OCI-LY3 (cell line): ENCODE measurements around the gene KCNF1.

Source experiments
- CTCF ChIP-seq: fragments of 200-600, 300-600 bp; sonication (generic); IDR thresholded peaks from 2 replicates; pipeline ENCODE4 v1.5.1; 2014; ENCODE audit warnings: antibody characterized with exemption, low read length, low read depth
- EZH2phosphoT487 ChIP-seq: fragments of 200-600 bp; shearing (Covaris generic); IDR thresholded peaks from 2 replicates; pipeline ENCODE4 v1.6.1; 2018; ENCODE audit warnings: antibody characterized with exemption, mixed run types, low read depth

GRCh38 chr2:10884574-10884975 lies 27.2 kb upstream of the KCNF1 start:
- TF ChIP-seq CTCF = no peak
- no peak for TF ChIP-seq EZH2phosphoT487
